ENCODE data around the gene SNCB. TPM values are rescaled to one million over a fixed set of nuclear protein-coding genes. Genes with fewer than 3 reads are reported as not detected.

The SNCB gene
- under 1 TPM in 1 of 10 donors, not detected in 9; 0.15 TPM for polyA plus RNA-seq (ENCODE audit: insufficient read length in 10 of 10)
- long read RNA-seq, donor 1 = 0 reads
- long read RNA-seq, donor 2, partial matches to known transcripts = 0 of 1 reads
- long read RNA-seq, donor 2, other reads (novel, unspliced or antisense) = 0 of 1 reads
- long read RNA-seq, donor 3 = 0 reads
- long read RNA-seq, donor 4 = 0 reads
- long read RNA-seq, donor 5 = 0 reads
- long read RNA-seq, donor 6 = 0 reads
- long read RNA-seq, donor 7 = 0 reads
- long read RNA-seq, donor 8 = 0 reads
- long read RNA-seq, donor 9 = 0 reads

- DNase-seq = peak in 2 of 3 donors; percentile 37 to 74
Measured at GRCh38 chr5:176629853-176630680, at the start of gene SNCB, which contains the start of gene EIF4E1B. Gene SNCB, minus strand, starts transcription at chr5:176630534. Its CDS starts 880 bp downstream, at chr5:176629654. Gene EIF4E1B, plus strand, starts transcription at chr5:176630675. Its CDS starts 12,113 bp downstream, at chr5:176642788.

- DNase-seq = no peak
Measured at GRCh38 chr5:176679365-176680225, 49.3 kb upstream of the SNCB start.

- DNase-seq = no peak
Measured at GRCh38 chr5:176678584-176678983, 48.2 kb upstream of the SNCB start.

GRCh38 chr5:176677209-176677939 lies 47.0 kb upstream of the SNCB start:
- no peak for DNase-seq

GRCh38 chr5:176676361-176676824 lies 46.1 kb upstream of the SNCB start:
- DNase-seq = peak in 1 of 3 donors; percentile 49

GRCh38 chr5:176675676-176676360 lies 45.5 kb upstream of the SNCB start:
- DNase-seq = no peak

GRCh38 chr5:176674799-176675198 lies 44.5 kb upstream of the SNCB start:
- DNase-seq = no peak

GRCh38 chr5:176673651-176674583 lies 43.6 kb upstream of the SNCB start:
- no peak for DNase-seq

GRCh38 chr5:176671890-176672747 lies 41.8 kb upstream of the SNCB start:
- no peak for DNase-seq

GRCh38 chr5:176671399-176671798 lies 41.1 kb upstream of the SNCB start:
- no peak for DNase-seq

- no peak for DNase-seq
Measured at GRCh38 chr5:176670449-176670848, 40.1 kb upstream of the SNCB start.

- DNase-seq = no peak
Measured at GRCh38 chr5:176667637-176668036, 37.3 kb upstream of the SNCB start.

GRCh38 chr5:176665517-176665916 lies 35.2 kb upstream of the SNCB start:
- no peak for DNase-seq

GRCh38 chr5:176664886-176665285 lies 34.6 kb upstream of the SNCB start:
- no peak for DNase-seq

GRCh38 chr5:176664479-176664878 lies 34.1 kb upstream of the SNCB start:
- no peak for DNase-seq

- no peak for DNase-seq
Measured at GRCh38 chr5:176663566-176663965, 33.2 kb upstream of the SNCB start.

GRCh38 chr5:176662371-176663333 lies 32.3 kb upstream of the SNCB start:
- no peak for DNase-seq

Data from muscle of back (tissue), 13 donors.